PFSK-1 (cell line): Measurements from ENCODE around the gene RBM26.

Experiments
- FOXP2 ChIP-seq: optimal IDR thresholded peaks from 2 replicates; pipeline ENCODE3; 2011; ENCODE audit warnings: borderline replicate concordance, control low read depth, inconsistent platforms; ENCODE audit not compliant: insufficient read depth; ENCODE audit errors: extremely low read length, extremely low read depth
- POLR2AphosphoS5 ChIP-seq: IDR thresholded peaks from 2 replicates; pipeline ENCODE4 v1.6.1; 2012; ENCODE audit warnings: low read depth, mild to moderate bottlenecking, control low read depth, low read length, moderate library complexity
- REST ChIP-seq, 2 experiments: IDR thresholded peaks; 2 replicates each; pipeline versions ENCODE4 v1.6.1 to v1.8.0; 2011 to 2012; ENCODE audit warnings: low read depth in 2 of 2, low read length in 2 of 2, control low read depth in 1 of 2, inconsistent platforms in 1 of 2, mild to moderate bottlenecking in 1 of 2, moderate library complexity in 1 of 2; ENCODE audit not compliant: insufficient read depth in 1 of 2
- SIN3A ChIP-seq: IDR thresholded peaks from 2 replicates; pipeline ENCODE4 v1.6.1; 2012; ENCODE audit warnings: mild to moderate bottlenecking, low read length, moderate library complexity, borderline replicate concordance; ENCODE audit not compliant: insufficient read depth
- TAF1 ChIP-seq: IDR thresholded peaks from 2 replicates; pipeline ENCODE4 v1.6.1; 2012; ENCODE audit warnings: low read length, control low read depth, borderline replicate concordance; ENCODE audit not compliant: insufficient read depth

The RBM26 gene

GRCh38 chr13:79407349-79407979 is 1.4 kb upstream of the RBM26 start:
- TF ChIP-seq POLR2AphosphoS5 (no peak), SIN3A (no peak), TAF1 (no peak), FOXP2 (no peak), REST (IDR thresholded peaks at IDR 0.05; ENCODE audit: insufficient read depth in 1 of 2, low read depth in 2 of 2, low read length in 2 of 2) (no peak)

GRCh38 chr13:79406597-79406908 is 498 bp upstream of the RBM26 start:
- no peak for TF ChIP-seq REST (IDR thresholded peaks at IDR 0.05; ENCODE audit: insufficient read depth in 1 of 2, low read depth in 2 of 2, low read length in 2 of 2)
- TF ChIP-seq SIN3A = no peak
- TF ChIP-seq FOXP2 = no peak
- TF ChIP-seq TAF1 = no peak
- no peak for TF ChIP-seq POLR2AphosphoS5

DNA sequence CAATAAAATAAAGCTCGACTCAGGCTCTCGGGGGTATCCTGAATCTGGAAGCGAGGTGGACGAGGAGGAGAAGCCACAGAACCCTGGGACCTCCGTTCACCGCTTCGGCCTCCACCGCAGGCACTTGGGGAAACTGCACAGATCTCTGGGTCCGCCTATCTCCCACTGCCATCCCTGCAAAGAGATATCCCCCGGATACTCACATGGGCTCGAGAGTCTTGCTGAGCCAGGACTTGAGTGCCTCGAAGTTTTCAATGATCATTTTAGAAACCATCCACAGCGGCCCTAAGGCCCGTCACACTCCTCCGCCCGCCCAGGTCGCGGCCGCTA is 589 bp downstream of the RBM26 start:
- TF ChIP-seq FOXP2 (no peak), TAF1 (no peak), POLR2AphosphoS5 (no peak), REST (IDR thresholded peaks at IDR 0.05; ENCODE audit: insufficient read depth in 1 of 2, low read depth in 2 of 2, low read length in 2 of 2) (no peak), SIN3A (no peak)

GRCh38 chr13:79404985-79405384 is 1.1 kb downstream of the RBM26 start:
- TF ChIP-seq TAF1 (no peak), REST (IDR thresholded peaks at IDR 0.05; ENCODE audit: insufficient read depth in 1 of 2, low read depth in 2 of 2, low read length in 2 of 2) (no peak), FOXP2 (no peak), SIN3A (no peak), POLR2AphosphoS5 (no peak)

DNA sequence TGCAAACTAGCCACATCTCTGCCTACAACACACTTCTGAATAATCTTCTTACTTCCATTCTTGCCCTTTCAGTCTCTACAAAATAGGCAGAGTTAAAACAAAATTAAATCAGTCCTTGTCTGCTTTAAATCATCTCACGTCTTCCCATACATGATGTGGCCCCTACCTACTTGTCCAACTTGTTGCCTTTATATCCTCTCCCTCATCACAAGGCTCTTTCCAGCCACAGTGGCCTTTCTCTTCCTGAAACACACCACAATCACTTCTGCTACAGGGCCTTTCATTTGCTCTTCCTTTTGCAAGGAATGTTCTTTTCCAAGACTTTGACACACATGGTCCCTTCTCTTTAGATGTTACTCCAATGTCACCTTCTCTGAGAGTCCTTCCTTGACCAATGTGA is 1.7 kb downstream of the RBM26 start:
- TF ChIP-seq SIN3A (no peak), FOXP2 (no peak), TAF1 (no peak), REST (IDR thresholded peaks at IDR 0.05; ENCODE audit: insufficient read depth in 1 of 2, low read depth in 2 of 2, low read length in 2 of 2) (no peak), POLR2AphosphoS5 (no peak)
